Ishikawa (cell line): ENCODE results near the gene DNLZ.
A peak's percentile ranks its signal among the peaks of the same experiment; 100 is the strongest.

Experiments
- CEBPB ChIP-seq: IDR thresholded peaks from 2 replicates; pipeline ENCODE4 v1.6.1; 2012
- CREB1 ChIP-seq: IDR thresholded peaks from 2 replicates; pipeline ENCODE4 v1.6.1; 2012; ENCODE audit warnings: low read depth
- EGR1 ChIP-seq: IDR thresholded peaks from 2 replicates; pipeline ENCODE4 v1.6.1; 2012
- EP300 ChIP-seq: IDR thresholded peaks from 2 replicates; pipeline ENCODE4 v1.6.1; 2012; ENCODE audit warnings: borderline replicate concordance
- FOXM1 ChIP-seq: IDR thresholded peaks from 2 replicates; pipeline ENCODE4 v1.6.1; 2012; ENCODE audit warnings: low read depth, borderline replicate concordance
- MAX ChIP-seq: IDR thresholded peaks from 2 replicates; pipeline ENCODE4 v1.6.1; 2012
- NFIC ChIP-seq: IDR thresholded peaks from 2 replicates; pipeline ENCODE4 v1.6.1; 2012
- RAD21 ChIP-seq: IDR thresholded peaks from 2 replicates; pipeline ENCODE4 v1.6.1; 2012; ENCODE audit warnings: low read depth
- REST ChIP-seq: IDR thresholded peaks from 2 replicates; pipeline ENCODE4 v1.6.1; 2012; ENCODE audit warnings: low read depth, mild to moderate bottlenecking
- TAF1 ChIP-seq: IDR thresholded peaks from 2 replicates; pipeline ENCODE4 v1.6.1; 2012; ENCODE audit warnings: low read depth, mild to moderate bottlenecking
- TCF12 ChIP-seq: IDR thresholded peaks from 2 replicates; pipeline ENCODE4 v1.6.1; 2012; ENCODE audit warnings: low read depth
- TEAD4 ChIP-seq: IDR thresholded peaks from 2 replicates; pipeline ENCODE4 v1.6.1; 2012
- USF1 ChIP-seq: IDR thresholded peaks from 2 replicates; pipeline ENCODE4 v1.6.1; 2012
- YY1 ChIP-seq: IDR thresholded peaks from 2 replicates; pipeline ENCODE4 v1.6.1; 2012; ENCODE audit warnings: low read depth
- ZBTB7A ChIP-seq: IDR thresholded peaks from 2 replicates; pipeline ENCODE4 v1.6.1; 2012; ENCODE audit warnings: low read depth

Gene DNLZ

GRCh38 chr9:136326061-136326760 lies 37.3 kb downstream of the DNLZ start:
- TF ChIP-seq MAX (no peak), CREB1 (no peak)

- TF ChIP-seq YY1 (no peak), EP300 (no peak), TCF12 (no peak), TAF1 (no peak), TEAD4 (no peak), MAX (no peak), USF1 (no peak), RAD21 (no peak)
These were observed 38.2 kb downstream of the DNLZ start for GRCh38 chr9:136325358-136325757.

GRCh38 chr9:136324501-136325300 lies 38.8 kb downstream of the DNLZ start:
- TF ChIP-seq REST (no peak), MAX (peak; percentile 53), RAD21 (peak; percentile 10; the same call in 1 of the 2 replicates)

GRCh38 chr9:136323371-136323789 lies 40.2 kb downstream of the DNLZ start:
- TF ChIP-seq NFIC (no peak), TAF1 (no peak), USF1 (no peak), TCF12 (no peak), EGR1 (no peak), CREB1 (no peak), TEAD4 (no peak), MAX (no peak), ZBTB7A (no peak), RAD21 (no peak), CEBPB (no peak), FOXM1 (no peak), YY1 (no peak), REST (no peak), EP300 (no peak)

GRCh38 chr9:136322756-136323330 lies 40.7 kb downstream of the DNLZ start:
- TF ChIP-seq ZBTB7A (no peak), YY1 (no peak), TEAD4 (no peak), TAF1 (no peak), TCF12 (no peak), CREB1 (no peak), CEBPB (no peak), USF1 (no peak), NFIC (no peak), EP300 (no peak), MAX (no peak), RAD21 (no peak), EGR1 (no peak), REST (no peak), FOXM1 (no peak)
